Endothelial cell of hepatic sinusoid (primary cell): ENCODE data around the gene ASF1B.

Experiments
- in situ Hi-C: cut with HindIII; loops from 2 replicates; pipeline ENCODE4 v1.10.0; 2017; ENCODE audit warnings: low sequenced_read_pairs

The ASF1B gene

GRCh38 chr19:14112809-14113385 lies 23.5 kb downstream of the ASF1B start:
- in situ Hi-C loops: no loop called here

GRCh38 chr19:14112051-14112808 lies 24.2 kb downstream of the ASF1B start:
- in situ Hi-C loops: no loop called here

- in situ Hi-C loops: no loop called here
Measured at GRCh38 chr19:14111486-14111885, 24.9 kb downstream of the ASF1B start.

- in situ Hi-C loops: no loop called here
Measured at GRCh38 chr19:14110650-14111049, 25.7 kb downstream of the ASF1B start.

- in situ Hi-C loops: no loop called here
Measured at GRCh38 chr19:14107581-14108461, 28.6 kb downstream of the ASF1B start.

- in situ Hi-C loops: no loop called here
Measured at GRCh38 chr19:14106840-14107239, 29.5 kb downstream of the ASF1B start.

- in situ Hi-C loops: no loop called here
Measured at GRCh38 chr19:14105680-14106079, 30.7 kb downstream of the ASF1B start.

- in situ Hi-C loops: no loop called here
Measured at GRCh38 chr19:14103310-14103709, 33.1 kb downstream of the ASF1B start.

- in situ Hi-C loops: no loop called here
Measured at GRCh38 chr19:14102756-14103155, 33.6 kb downstream of the ASF1B start.

- in situ Hi-C loops: no loop called here
Measured at GRCh38 chr19:14102102-14102696, 34.2 kb downstream of the ASF1B start.

GRCh38 chr19:14101003-14101545 lies 35.3 kb downstream of the ASF1B start:
- in situ Hi-C loops: no loop called here

- in situ Hi-C loops: loop anchor here (25.0 kb wide), 1 partner anchor 360 kb away; a partner anchor contains a TSS
Measured at GRCh38 chr19:14097532-14098151, 38.7 kb downstream of the ASF1B start.

- in situ Hi-C loops: loop anchor here (25.0 kb wide), 1 partner anchor 359 kb away; a partner anchor contains a TSS
Measured at GRCh38 chr19:14096272-14096992, 40.0 kb downstream of the ASF1B start.

- in situ Hi-C loops: loop anchor here (25.0 kb wide), 1 partner anchor 358 kb away; a partner anchor contains a TSS
Measured at GRCh38 chr19:14094854-14095253, 41.5 kb downstream of the ASF1B start.

GRCh38 chr19:14093117-14093823 lies 43.1 kb downstream of the ASF1B start:
- in situ Hi-C loops: loop anchor here (25.0 kb wide), 1 partner anchor 356 kb away; a partner anchor contains a TSS

GRCh38 chr19:14091813-14092462 lies 44.5 kb downstream of the ASF1B start:
- in situ Hi-C loops: loop anchor here (25.0 kb wide), 1 partner anchor 355 kb away; a partner anchor contains a TSS

- in situ Hi-C loops: loop anchor here (25.0 kb wide), 1 partner anchor 354 kb away; a partner anchor contains a TSS
Measured at GRCh38 chr19:14091081-14091812, 45.1 kb downstream of the ASF1B start.
